Measurements from ENCODE around the gene FOXP2.

Gene FOXP2

DNA sequence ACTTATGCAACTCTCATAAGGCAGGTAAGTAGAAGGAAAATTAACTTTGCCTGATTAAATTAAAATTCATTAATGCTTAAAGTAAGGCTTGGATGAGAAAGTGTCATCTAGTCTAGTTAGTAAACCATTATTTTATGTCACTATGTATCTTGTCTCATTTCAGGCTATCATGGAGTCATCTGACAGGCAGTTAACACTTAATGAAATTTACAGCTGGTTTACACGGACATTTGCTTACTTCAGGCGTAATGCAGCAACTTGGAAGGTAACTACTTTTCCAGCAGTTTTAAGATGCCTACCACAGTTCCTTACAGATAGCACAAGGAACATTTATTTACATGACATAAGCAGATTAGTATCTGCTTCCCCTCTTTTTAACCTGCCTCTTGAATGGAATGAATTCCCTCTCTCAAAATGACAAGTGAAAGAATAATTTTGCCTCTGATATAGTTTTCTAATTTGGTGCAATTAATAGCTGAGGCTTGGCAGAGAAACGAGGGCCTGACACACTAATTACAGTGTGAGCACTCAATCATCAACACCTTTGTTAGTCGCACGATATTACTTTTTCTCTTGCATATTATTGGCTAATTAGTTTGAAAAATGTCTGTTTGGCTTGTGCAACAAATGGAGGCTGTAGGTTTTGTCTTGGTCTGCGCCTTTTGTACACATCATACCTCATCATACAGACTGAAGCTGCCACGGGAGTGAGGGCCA, 245.0 kb downstream of the FOXP2 start:
- DNase-seq = no peak

DNA sequence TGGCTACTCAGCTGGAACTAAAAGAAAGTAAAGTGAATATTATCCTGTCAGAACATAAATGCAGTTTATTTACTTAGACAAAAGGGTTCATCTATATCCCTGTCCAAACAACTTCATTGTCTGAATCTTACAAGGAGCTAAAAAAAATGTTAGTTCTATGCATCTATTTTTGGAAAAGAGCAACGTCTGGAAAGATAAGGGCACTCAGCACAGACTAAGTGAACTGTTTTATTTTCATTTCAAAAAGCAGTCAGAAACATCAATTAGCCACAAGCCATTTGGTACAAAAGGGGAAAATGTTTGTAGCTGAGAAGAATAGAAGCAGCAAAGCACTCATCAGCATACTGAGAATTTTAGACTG, 245.5 kb downstream of the FOXP2 start:
- no peak for DNase-seq

DNA sequence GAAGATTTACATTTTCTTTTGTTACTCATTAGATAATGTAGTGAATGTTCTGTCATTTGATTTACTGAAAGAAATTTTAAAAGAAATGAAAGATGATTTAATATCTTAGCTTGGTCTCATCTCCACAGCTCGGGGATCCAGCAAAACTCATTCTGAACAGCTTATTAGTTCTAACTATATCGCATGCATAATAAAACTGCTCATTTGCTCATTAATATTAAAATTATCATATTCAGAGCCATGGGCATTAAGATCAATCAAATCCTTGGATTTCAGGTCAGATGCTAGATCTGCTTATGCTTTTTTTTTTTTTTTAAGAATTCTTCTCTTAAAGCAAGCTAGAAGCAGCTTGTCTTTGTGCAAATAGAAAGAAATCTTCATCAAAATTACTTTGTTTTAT, 246.1 kb downstream of the FOXP2 start:
- no peak for DNase-seq

GRCh38 chr7:114662002-114662677, 247.5 kb downstream of the FOXP2 start:
- DNase-seq = no peak

GRCh38 chr7:114663502-114663901, 248.9 kb downstream of the FOXP2 start:
- DNase-seq = no peak

GRCh38 chr7:114670676-114671075, 256.1 kb downstream of the FOXP2 start:
- DNase-seq = no peak

GRCh38 chr7:114671563-114672123, 257.0 kb downstream of the FOXP2 start:
- no peak for DNase-seq

- no peak for DNase-seq
These were observed 263.5 kb downstream of the FOXP2 start for GRCh38 chr7:114678116-114678515.

- no peak for DNase-seq
These were observed 272.6 kb downstream of the FOXP2 start for GRCh38 chr7:114687238-114687637.

DNA sequence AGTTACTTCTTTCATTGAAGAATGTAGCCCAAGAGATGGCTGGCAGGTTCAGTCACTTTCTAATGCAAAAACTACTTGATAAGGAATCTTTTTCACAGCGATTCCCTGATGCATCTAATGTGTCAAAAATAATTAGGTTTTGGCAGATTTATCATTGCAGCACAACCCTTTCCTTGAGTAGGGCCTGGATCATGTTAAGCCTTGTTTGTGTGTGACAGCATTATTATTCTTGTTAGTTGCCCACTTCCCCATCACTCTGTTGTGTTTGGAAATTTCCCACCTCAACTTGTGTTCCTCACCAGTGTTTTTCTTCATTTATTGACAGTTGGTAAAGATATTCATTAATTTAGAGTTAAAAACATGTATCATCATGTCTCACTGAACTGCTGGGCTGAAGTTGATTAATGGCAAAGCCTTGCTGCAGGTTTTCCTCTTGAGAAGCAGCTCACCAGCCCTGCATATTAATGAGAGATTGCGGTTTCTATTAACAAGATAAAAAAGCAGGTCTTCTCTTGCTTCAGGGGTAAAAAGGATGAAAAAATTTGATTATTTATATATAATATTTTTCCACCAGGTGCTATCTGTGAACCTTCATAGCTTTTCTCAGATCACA, 273.9 kb downstream of the FOXP2 start:
- no peak for DNase-seq

DNA sequence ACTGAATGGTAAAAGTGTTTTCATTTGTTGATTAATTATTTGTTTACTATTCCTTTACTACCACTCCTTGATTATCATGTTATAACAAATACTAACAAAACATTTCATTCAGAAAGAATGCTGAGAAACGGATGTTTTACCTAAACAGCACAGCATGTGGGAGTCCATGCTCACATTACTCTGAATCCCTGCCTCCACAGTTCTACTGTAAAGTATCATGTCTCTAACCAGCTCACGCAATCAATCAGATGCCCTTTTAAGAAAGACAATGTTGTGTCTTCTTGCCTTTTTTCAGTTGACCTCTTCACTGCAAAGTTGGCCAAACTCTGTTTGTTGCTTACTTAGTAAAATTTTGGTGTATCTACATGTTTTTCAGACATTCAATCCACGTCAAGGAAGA, 274.8 kb downstream of the FOXP2 start:
- no peak for DNase-seq

DNA sequence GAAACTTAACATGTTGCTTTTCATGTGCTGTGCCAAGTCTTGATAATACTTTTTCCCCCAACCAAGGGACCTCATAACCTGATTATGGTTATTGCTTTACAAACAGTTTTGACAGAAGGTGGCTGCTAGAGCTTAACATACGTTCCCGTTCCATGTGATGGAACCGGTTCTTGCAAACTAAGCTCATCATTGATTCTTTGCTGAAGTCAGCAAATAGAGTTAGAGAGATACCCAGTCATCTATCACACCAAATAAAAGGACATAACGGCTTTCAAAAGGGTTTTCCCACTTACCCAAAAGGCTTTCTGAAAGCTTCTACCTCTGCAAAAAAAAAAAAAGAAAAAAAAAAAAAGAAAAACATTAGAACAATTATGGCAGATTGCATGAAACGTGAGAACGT, 277.0 kb downstream of the FOXP2 start:
- DNase-seq = no peak

- DNase-seq = no peak
These were observed 280.6 kb downstream of the FOXP2 start for GRCh38 chr7:114695182-114695581.

DNA sequence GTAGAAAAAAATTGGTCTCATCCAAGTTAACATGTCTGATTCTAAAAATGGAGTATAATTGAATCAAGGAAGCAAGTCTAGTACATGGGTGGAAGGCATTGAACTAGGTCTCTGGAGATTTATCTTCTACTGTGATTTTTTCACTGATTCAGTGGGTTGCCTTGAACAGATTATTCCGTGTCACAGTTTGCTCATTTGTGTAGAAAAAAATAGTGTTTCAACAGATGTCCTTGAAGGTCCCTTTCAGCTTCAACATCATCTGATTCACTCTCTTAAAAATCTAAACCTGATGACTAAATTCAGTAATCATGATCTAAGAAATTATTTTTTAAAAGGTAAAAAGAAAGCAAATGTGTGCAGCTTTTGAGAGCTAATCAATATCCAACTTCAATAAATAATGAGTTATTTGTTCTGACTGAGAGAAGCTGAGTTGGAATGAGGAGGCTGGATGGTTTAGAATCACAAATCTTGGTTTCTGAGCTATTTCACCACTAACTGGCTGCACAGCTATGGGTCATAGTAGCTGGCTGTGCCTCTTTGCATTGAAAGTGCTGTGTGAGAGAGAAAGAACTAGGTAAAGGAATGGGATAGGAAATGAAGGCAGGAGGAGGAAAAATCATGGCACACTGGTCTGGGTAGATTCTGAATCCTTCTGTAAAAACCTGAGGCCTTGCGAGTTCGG, 285.8 kb downstream of the FOXP2 start:
- DNase-seq = no peak

GRCh38 chr7:114703677-114704076, 289.1 kb downstream of the FOXP2 start:
- DNase-seq = no peak

- no peak for DNase-seq
These were observed 294.0 kb downstream of the FOXP2 start for GRCh38 chr7:114708646-114709045.

- no peak for DNase-seq
These were observed 295.9 kb downstream of the FOXP2 start for GRCh38 chr7:114710499-114710898.

DNA sequence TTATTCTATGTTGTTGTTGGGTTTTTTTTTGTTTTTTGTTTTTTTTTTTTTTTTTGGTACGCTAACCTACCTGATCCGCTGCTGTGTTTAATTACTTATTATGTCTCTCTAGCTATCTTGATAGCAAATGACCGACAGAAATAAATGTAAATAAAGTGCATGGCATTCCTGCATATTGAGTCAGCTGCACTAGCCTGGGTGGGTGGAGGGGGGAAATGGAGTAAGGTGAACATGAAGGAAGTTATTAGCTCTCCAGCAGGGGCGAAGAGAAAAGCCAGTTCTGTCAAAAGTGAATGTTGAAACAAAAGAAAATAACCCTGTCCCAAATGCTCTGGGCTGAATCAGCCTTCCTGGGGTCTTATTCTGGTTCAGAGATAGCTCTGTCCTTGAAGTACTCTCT, 296.6 kb downstream of the FOXP2 start:
- DNase-seq = no peak

GRCh38 chr7:114715907-114716306, 301.3 kb downstream of the FOXP2 start:
- DNase-seq = no peak

DNA sequence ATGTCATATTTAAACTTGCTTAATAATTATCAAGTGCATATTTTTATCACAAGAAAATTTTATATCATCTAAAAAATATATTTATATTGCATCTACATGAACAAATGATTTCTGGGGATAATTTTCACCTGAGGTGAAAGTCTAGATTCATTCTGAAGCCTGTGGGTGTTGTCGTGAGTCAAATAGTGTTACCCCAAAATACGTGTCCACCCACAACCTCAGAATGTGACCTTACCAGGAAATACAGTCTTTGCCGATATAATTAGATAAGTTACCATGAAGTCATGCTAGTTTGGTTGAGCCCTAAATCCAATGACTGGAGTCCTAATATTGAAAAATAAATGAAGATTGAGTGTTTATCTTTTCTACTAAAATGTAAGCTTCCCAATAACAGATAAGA, 304.2 kb downstream of the FOXP2 start:
- no peak for DNase-seq

DNA sequence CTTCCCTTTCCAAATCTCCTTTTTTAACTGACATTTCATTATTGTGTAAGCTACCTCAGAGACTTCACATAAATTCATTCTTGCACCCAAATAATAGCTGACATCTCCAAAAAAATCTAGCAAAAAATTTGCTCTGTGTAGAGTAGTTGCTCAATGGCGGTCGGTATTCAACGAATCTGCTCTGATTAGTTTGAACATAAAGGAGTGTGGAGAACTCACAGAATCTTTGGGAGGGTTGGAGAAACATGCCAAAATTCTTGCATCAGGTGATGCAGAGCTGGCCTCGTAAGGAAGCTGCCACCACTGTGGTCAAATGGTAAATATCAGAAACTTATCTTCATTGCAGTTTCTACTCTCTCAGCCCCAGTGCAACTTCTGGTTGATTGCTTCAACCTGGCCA, 306.1 kb downstream of the FOXP2 start:
- no peak for DNase-seq

DNA sequence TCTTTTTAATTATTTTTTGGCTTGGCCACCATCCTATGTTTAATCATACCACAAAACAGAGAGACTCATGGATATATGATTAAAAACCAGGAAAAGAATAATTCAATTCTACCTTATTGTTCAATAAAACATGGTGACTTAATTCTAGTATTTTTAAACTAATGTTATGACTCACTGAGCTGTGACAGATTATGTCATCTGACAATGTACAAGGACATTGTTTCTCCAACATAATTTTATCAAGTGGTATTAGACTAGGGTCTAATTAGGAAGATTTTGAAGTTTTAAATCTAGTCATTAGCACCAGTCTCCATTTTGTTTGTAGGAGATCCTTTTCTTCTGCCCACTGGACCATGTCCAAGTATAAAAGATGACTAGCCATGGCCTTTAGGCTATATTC, 307.9 kb downstream of the FOXP2 start:
- DNase-seq = no peak

DNA sequence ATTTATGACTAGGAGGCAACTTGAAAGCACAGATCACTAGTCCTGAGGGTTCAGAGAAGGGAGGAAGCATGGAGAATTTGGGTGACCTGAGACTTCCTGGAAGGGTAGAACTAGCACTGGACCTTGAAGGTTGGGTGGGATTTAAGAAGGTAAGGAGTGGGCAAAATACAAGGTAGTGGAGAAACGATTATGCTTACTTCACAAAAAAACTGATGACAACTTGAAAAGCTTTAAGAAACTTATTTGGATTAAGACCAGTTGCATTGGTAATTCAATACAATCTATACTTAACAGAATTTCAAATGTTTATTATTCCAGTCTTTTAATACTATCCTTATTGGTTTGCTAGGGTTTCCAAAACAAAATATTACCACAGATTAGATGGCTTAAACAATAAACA, 308.7 kb downstream of the FOXP2 start:
- no peak for DNase-seq

- no peak for DNase-seq
These were observed 325.5 kb downstream of the FOXP2 start for GRCh38 chr7:114740095-114740494.

Measured in activated CD4-positive, alpha-beta T cell treated with anti-CD3 and anti-CD28 coated beads, Interleukin-2, amount 50 U/mL, for 1 hour (primary cell).